Skin of body (tissue), 2 donors: ENCODE measurements around the gene NUDT14. TPM values are rescaled to one million over a fixed set of nuclear protein-coding genes. Genes with fewer than 3 reads are reported as not detected.

Source experiments
- DNase-seq: peaks from one replicate; lab custom pipeline; 2025; lab: John Stamatoyannopoulos, UW
- total RNA-seq: library from RNA; depleted of rRNA; stranded (reverse); fragments of >200 nt; gene quantifications from one replicate; pipeline ENCODE4 v1.2.3, GENCODE V29; 2014

NUDT14 gene
- total RNA-seq, 1 donor from 2014 or later = 11.4 TPM

GRCh38 chr14:105176513-105176912, 4.6 kb downstream of the NUDT14 start:
- no peak for DNase-seq

GRCh38 chr14:105173901-105174894, 6.9 kb downstream of the NUDT14 start:
- DNase-seq = no peak

GRCh38 chr14:105173145-105173544, 8.0 kb downstream of the NUDT14 start:
- DNase-seq = no peak

- no peak for DNase-seq
Observed at GRCh38 chr14:105172476-105172875, 8.6 kb downstream of the NUDT14 start.

GRCh38 chr14:105171004-105171673, 10.0 kb downstream of the NUDT14 start:
- DNase-seq = no peak

- no peak for DNase-seq
Observed at GRCh38 chr14:105169776-105170655, 11.1 kb downstream of the NUDT14 start.

GRCh38 chr14:105168979-105169507, 12.1 kb downstream of the NUDT14 start:
- no peak for DNase-seq

GRCh38 chr14:105168496-105168978, 12.6 kb downstream of the NUDT14 start, which contains the start of gene JAG2:
Gene JAG2, minus strand, starts transcription at chr14:105168776. Its CDS starts 356 bp downstream, at chr14:105168420.
- DNase-seq = no peak

- no peak for DNase-seq
Observed at GRCh38 chr14:105168093-105168420, 13.1 kb downstream of the NUDT14 start.

GRCh38 chr14:105167303-105168092, 13.6 kb downstream of the NUDT14 start:
- DNase-seq = no peak

- no peak for DNase-seq
Observed at GRCh38 chr14:105166571-105167302, 14.4 kb downstream of the NUDT14 start.

GRCh38 chr14:105165761-105166485, 15.2 kb downstream of the NUDT14 start:
- DNase-seq = no peak

GRCh38 chr14:105165134-105165704, 15.9 kb downstream of the NUDT14 start:
- no peak for DNase-seq

GRCh38 chr14:105163040-105163742, 17.9 kb downstream of the NUDT14 start:
- DNase-seq = no peak

- DNase-seq = no peak
Observed at GRCh38 chr14:105162669-105162979, 18.5 kb downstream of the NUDT14 start.

- no peak for DNase-seq
Observed at GRCh38 chr14:105161964-105162668, 19.0 kb downstream of the NUDT14 start.

GRCh38 chr14:105161309-105161708, 19.8 kb downstream of the NUDT14 start:
- DNase-seq = no peak
